OCI-LY3 (cell line): ENCODE measurements around the gene NFYC.

Source experiments
- H2AFZ ChIP-seq: fragments of 200-600, 300-600 bp; shearing (Covaris generic); 2 replicates; pipeline ENCODE4 v1.6.0; 2014; ENCODE audit warnings: antibody characterized with exemption, low read depth, low read length
- H3K27ac ChIP-seq: fragments of 200-600, 300-600 bp; sonication (generic); 2 replicates; pipeline ENCODE4 v1.5.1; 2014; ENCODE audit warnings: mild to moderate bottlenecking, low read length, moderate library complexity, mixed read lengths
- H3K27me3 ChIP-seq: fragments of 200-600, 300-600 bp; sonication (generic); 2 replicates; pipeline ENCODE4 v1.6.1; 2014; ENCODE audit warnings: low read depth, low read length, mixed read lengths
- H3K36me3 ChIP-seq: fragments of 200-600, 300-600 bp; sonication (generic); replicated peaks from 2 replicates; pipeline ENCODE3; 2014; ENCODE audit warnings: low read depth, low read length, mixed read lengths
- H3K4me1 ChIP-seq: fragments of 300-600, 200-600 bp; sonication (generic); 2 replicates; pipeline ENCODE4 v1.6.1; 2014; ENCODE audit warnings: low read length, mixed read lengths
- H3K4me2 ChIP-seq: fragments of 200-600, 300-600 bp; sonication (generic); 2 replicates; pipeline ENCODE4 v1.6.1; 2014; ENCODE audit warnings: low read length, mixed read lengths
- H3K4me3 ChIP-seq: fragments of 300-600, 200-600 bp; sonication (generic); 2 replicates; pipeline ENCODE4 v1.5.1; 2014; ENCODE audit warnings: antibody characterized with exemption, mild to moderate bottlenecking, low read length, moderate library complexity
- H3K79me2 ChIP-seq: fragments of 300-600, 200-600 bp; shearing (Covaris generic); 2 replicates; pipeline ENCODE4 v1.6.1; 2014; ENCODE audit warnings: mild to moderate bottlenecking, low read length, mixed read lengths
- H3K9ac ChIP-seq: fragments of 300-600, 200-600 bp; shearing (Covaris generic); 2 replicates; pipeline ENCODE4 v1.6.0; 2014; ENCODE audit warnings: mild to moderate bottlenecking, low read length, moderate library complexity
- H3K9me3 ChIP-seq: fragments of 200-600, 300-600 bp; shearing (Covaris generic); 2 replicates; pipeline ENCODE4 v1.6.1; 2014; ENCODE audit warnings: low read length, mixed read lengths; ENCODE audit not compliant: insufficient read depth
- H4K20me1 ChIP-seq: fragments of 200-600, 300-600 bp; sonication (generic); 2 replicates; pipeline ENCODE4 v1.6.1; 2016; ENCODE audit warnings: low read length, mixed read lengths; ENCODE audit not compliant: insufficient read depth
- EZH2phosphoT487 ChIP-seq: fragments of 200-600 bp; shearing (Covaris generic); IDR thresholded peaks from 2 replicates; pipeline ENCODE4 v1.6.1; 2018; ENCODE audit warnings: antibody characterized with exemption, mixed run types, low read depth
- TF ChIP-seq, protein P1 (sequence below): fragments of 200-600, 300-600 bp; sonication (generic); IDR thresholded peaks from 2 replicates; pipeline ENCODE4 v1.5.1; 2014; ENCODE audit warnings: antibody characterized with exemption, low read length, low read depth

NFYC gene

DNA sequence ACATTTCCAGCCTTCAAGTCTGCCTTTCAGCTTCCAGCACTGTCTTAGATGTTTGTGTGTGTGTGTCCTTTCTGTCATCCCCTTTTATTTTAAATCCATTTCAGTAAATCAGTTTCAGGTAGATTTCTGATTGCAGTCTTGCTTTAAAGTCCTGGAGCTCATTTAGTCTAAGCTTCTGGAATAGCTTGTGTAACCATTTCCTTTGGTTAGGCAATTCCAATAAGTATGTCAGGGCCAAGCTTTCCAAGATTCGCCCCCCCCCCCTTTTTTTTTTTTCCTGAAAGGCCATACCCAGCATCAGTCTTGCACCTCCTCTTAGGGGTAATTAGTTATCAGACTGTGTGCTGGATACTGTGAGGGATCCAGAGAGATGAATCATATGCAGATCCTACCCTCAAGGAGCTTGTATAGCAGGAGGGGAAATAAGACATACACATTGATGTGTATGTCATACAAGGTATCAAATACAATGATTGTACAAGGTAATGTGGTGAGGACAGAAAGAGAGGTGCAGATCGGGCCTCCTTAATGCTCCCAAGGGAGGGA lies 41.3 kb downstream of the NFYC start:
- no peak overlapping the region for H3K27ac ChIP-seq
- H3K4me1 ChIP-seq: 0 out of 2 replicates have a peak, but pooled peaks cover 6% of the 10 kb centered on the region
- no peaks in the 10 kb centered on the region for H3K36me3 ChIP-seq
- H3K9me3 ChIP-seq: no peaks in the 10 kb centered on the region
- TF ChIP-seq EZH2phosphoT487: no peak
- TF ChIP-seq, protein P1, sequence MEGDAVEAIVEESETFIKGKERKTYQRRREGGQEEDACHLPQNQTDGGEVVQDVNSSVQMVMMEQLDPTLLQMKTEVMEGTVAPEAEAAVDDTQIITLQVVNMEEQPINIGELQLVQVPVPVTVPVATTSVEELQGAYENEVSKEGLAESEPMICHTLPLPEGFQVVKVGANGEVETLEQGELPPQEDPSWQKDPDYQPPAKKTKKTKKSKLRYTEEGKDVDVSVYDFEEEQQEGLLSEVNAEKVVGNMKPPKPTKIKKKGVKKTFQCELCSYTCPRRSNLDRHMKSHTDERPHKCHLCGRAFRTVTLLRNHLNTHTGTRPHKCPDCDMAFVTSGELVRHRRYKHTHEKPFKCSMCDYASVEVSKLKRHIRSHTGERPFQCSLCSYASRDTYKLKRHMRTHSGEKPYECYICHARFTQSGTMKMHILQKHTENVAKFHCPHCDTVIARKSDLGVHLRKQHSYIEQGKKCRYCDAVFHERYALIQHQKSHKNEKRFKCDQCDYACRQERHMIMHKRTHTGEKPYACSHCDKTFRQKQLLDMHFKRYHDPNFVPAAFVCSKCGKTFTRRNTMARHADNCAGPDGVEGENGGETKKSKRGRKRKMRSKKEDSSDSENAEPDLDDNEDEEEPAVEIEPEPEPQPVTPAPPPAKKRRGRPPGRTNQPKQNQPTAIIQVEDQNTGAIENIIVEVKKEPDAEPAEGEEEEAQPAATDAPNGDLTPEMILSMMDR: no peak
- no peak overlapping the region for H3K9ac ChIP-seq
- H3K27me3 ChIP-seq: no peaks in the 10 kb centered on the region
- no peak overlapping the region for H3K4me3 ChIP-seq
- no peak overlapping the region for H3K4me2 ChIP-seq
- no peaks in the 10 kb centered on the region; the same call in 1 of the 2 replicates for H4K20me1 ChIP-seq
- peaks cover 57% of the 10 kb centered on the region for H3K79me2 ChIP-seq
- no peak overlapping the region for H2AFZ ChIP-seq

DNA sequence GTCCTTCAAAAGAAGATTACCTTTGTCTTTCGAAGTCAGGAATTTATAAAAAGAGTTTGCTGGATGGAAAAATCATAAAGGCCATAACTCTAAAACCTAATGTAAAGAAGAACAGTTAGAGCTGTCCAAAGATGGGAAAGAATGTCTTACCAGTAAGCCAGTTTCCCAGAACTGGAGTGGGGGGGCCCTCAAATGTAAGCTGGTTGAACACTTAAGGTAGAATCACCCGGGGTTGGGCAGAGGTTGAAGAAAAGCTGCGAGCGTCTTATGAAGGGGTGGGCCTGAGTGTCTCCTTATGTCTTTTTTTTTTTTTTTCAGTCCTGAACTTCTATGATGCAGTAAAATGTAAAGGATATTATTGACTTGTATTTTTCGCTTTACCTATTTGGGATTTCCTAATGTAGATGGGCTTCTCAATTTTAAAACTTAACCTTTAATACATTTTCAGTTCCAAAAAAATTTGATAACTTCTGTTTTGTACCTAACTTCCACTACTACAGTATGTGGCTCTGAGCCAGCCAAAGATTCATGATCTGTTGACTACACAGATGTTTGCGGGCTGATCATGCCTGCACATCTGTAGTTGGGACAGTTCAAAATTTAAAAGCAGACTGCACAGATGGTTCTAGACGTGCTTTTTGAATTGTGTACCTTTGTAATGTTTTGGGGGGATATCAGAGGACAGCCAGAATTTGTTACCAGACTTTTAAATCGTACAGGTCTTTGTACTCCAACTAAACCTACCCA lies 43.6 kb downstream of the NFYC start:
- H3K36me3 ChIP-seq: peaks cover 6% of the 10 kb centered on the region
- H3K4me1 ChIP-seq: no peaks in the 10 kb centered on the region
- H3K4me3 ChIP-seq: no peak overlapping the region
- no peak overlapping the region for H2AFZ ChIP-seq
- no peaks in the 10 kb centered on the region for H3K9me3 ChIP-seq
- TF ChIP-seq, protein P1: no peak
- no peak overlapping the region for H3K4me2 ChIP-seq
- no peaks in the 10 kb centered on the region; the same call in 1 of the 2 replicates for H4K20me1 ChIP-seq
- no peaks in the 10 kb centered on the region for H3K27me3 ChIP-seq
- no peak overlapping the region for H3K9ac ChIP-seq
- H3K79me2 ChIP-seq: peaks cover 50% of the 10 kb centered on the region
- no peak overlapping the region for H3K27ac ChIP-seq

DNA sequence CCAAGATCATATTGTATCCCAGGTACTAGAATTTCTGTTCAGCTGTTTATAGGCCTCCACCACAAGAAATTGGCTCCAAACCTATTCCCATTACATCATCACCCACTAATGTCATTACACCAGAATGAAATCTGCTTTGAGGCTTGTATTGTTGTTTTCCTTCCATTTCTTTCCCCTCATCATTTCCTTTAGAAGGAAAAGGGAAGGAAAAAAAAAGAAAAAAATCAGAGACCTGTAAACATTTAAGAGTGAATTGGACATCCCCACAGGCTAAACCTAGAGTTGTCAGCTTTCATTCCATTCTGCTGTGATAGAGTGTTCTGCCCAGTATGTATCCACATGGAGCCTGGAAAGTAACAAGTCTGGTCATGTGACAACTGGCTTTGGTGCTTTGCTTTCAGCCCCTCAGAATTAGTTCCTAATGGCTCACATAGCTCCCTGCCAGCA lies 44.6 kb downstream of the NFYC start:
- no peak overlapping the region for H2AFZ ChIP-seq
- H4K20me1 ChIP-seq: no peaks in the 10 kb centered on the region
- no peak overlapping the region for H3K9ac ChIP-seq
- TF ChIP-seq, protein P1: no peak
- TF ChIP-seq EZH2phosphoT487: no peak
- H3K4me2 ChIP-seq: no peak overlapping the region
- no peaks in the 10 kb centered on the region for H3K9me3 ChIP-seq
- no peak overlapping the region for H3K27ac ChIP-seq
- H3K4me3 ChIP-seq: no peak overlapping the region
- H3K36me3 ChIP-seq: peaks cover 15% of the 10 kb centered on the region
- peaks cover 40% of the 10 kb centered on the region for H3K79me2 ChIP-seq
- H3K27me3 ChIP-seq: no peaks in the 10 kb centered on the region
- peaks cover 4% of the 10 kb centered on the region for H3K4me1 ChIP-seq

- Histone ChIP-seq H3K4me2 (no peak overlapping the region), H3K79me2 (peaks cover 36% of the 10 kb centered on the region), H3K36me3 (peaks cover 27% of the 10 kb centered on the region), H3K9me3 (no peaks in the 10 kb centered on the region), H3K27me3 (no peaks in the 10 kb centered on the region), H3K9ac (no peak overlapping the region), H3K4me3 (no peak overlapping the region), H3K4me1 (peaks cover 32% of the 10 kb centered on the region), H3K27ac (no peak overlapping the region), H4K20me1 (no peaks in the 10 kb centered on the region), H2AFZ (no peak overlapping the region)
- no peak for TF ChIP-seq EZH2phosphoT487
- TF ChIP-seq, protein P1: no peak
Measured at GRCh38 chr1:40738831-40739230, 47.3 kb downstream of the NFYC start.
